HL-60 (cell line): ENCODE data around the gene GPC3.

ENCODE experiments used
- TF ChIP-seq, protein P1 (sequence below): IDR thresholded peaks from 2 replicates; pipeline ENCODE4 v1.6.1; 2012; ENCODE audit warnings: low read depth; ENCODE audit not compliant: insufficient replicate concordance
- TF ChIP-seq, protein P2 (sequence below): IDR thresholded peaks from one replicate; pipeline ENCODE4 v1.5.1; 2011; ENCODE audit warnings: low read length, control low read depth, inconsistent platforms; ENCODE audit not compliant: insufficient read depth

DNA sequence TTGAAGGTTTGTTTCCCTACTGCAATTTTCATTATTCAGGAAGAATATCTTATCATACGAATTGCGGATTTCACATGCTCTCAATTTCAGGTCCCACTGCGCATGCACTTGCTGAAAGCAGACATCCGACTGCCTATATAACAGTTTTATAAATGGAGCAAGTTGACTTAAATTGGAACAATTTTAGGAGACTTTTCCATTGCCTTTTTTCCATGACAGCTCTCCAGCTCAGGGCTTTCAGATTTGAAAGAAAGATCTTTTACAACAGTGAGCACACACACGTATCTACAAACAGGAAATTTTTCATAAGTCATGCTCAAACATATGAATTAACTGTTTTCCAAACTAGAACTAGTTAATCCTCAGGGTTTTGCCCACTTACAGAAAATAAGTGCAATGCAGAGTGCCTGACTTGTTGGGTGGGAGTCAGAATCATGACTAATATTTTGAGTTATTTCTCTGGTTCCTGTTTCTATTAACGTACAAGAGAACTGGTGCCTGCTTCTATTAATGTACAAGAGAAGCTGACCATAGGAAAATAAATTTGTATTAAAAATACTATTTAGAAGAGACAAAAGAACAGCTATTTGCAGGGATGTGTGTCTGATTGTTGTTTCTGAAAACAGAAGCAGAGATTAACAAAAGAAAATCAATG lies 137.9 kb downstream of the GPC3 start:
- TF ChIP-seq, protein P1, sequence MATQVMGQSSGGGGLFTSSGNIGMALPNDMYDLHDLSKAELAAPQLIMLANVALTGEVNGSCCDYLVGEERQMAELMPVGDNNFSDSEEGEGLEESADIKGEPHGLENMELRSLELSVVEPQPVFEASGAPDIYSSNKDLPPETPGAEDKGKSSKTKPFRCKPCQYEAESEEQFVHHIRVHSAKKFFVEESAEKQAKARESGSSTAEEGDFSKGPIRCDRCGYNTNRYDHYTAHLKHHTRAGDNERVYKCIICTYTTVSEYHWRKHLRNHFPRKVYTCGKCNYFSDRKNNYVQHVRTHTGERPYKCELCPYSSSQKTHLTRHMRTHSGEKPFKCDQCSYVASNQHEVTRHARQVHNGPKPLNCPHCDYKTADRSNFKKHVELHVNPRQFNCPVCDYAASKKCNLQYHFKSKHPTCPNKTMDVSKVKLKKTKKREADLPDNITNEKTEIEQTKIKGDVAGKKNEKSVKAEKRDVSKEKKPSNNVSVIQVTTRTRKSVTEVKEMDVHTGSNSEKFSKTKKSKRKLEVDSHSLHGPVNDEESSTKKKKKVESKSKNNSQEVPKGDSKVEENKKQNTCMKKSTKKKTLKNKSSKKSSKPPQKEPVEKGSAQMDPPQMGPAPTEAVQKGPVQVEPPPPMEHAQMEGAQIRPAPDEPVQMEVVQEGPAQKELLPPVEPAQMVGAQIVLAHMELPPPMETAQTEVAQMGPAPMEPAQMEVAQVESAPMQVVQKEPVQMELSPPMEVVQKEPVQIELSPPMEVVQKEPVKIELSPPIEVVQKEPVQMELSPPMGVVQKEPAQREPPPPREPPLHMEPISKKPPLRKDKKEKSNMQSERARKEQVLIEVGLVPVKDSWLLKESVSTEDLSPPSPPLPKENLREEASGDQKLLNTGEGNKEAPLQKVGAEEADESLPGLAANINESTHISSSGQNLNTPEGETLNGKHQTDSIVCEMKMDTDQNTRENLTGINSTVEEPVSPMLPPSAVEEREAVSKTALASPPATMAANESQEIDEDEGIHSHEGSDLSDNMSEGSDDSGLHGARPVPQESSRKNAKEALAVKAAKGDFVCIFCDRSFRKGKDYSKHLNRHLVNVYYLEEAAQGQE = no peak
- TF ChIP-seq, protein P2, sequence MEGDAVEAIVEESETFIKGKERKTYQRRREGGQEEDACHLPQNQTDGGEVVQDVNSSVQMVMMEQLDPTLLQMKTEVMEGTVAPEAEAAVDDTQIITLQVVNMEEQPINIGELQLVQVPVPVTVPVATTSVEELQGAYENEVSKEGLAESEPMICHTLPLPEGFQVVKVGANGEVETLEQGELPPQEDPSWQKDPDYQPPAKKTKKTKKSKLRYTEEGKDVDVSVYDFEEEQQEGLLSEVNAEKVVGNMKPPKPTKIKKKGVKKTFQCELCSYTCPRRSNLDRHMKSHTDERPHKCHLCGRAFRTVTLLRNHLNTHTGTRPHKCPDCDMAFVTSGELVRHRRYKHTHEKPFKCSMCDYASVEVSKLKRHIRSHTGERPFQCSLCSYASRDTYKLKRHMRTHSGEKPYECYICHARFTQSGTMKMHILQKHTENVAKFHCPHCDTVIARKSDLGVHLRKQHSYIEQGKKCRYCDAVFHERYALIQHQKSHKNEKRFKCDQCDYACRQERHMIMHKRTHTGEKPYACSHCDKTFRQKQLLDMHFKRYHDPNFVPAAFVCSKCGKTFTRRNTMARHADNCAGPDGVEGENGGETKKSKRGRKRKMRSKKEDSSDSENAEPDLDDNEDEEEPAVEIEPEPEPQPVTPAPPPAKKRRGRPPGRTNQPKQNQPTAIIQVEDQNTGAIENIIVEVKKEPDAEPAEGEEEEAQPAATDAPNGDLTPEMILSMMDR = no peak
